C4-2B (cell line): ENCODE data around the gene WWP2.

Source experiments
- H3K27ac ChIP-seq: fragments of 450-650 bp; 2 replicates; pipeline ENCODE4 v1.5.1; 2017
- ZFX ChIP-seq: fragments of 450-650 bp; IDR thresholded peaks from 2 replicates; pipeline ENCODE4 v1.6.1; 2017
- TF ChIP-seq, protein P1 (sequence below): fragments of 450-650 bp; conservative IDR thresholded peaks from 2 replicates; pipeline ENCODE4 v1.5.1; 2017; ENCODE audit warnings: mild to moderate bottlenecking

Gene WWP2

DNA sequence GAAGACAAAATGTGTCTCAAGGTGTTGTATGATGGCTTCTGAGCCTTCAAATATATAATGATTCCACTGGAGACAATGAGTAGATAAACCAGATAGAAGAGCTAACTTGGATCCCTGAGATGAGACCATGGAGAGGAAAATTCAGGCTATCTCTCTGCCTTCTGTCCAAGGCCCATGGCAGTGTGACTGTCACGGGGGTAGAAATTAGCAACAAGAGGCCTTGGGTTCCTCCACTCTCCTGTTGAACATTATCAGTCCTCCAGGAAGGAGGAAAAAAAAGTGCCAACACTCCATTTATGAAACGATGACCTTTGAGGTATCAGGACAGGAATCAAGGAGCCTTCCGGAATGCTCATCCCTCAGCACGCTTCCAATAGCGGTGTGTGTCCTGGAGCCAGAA, 75.2 kb downstream of the WWP2 start:
- H3K27ac ChIP-seq: no peak overlapping the region
- no peak for TF ChIP-seq ZFX
- TF ChIP-seq, protein P1, sequence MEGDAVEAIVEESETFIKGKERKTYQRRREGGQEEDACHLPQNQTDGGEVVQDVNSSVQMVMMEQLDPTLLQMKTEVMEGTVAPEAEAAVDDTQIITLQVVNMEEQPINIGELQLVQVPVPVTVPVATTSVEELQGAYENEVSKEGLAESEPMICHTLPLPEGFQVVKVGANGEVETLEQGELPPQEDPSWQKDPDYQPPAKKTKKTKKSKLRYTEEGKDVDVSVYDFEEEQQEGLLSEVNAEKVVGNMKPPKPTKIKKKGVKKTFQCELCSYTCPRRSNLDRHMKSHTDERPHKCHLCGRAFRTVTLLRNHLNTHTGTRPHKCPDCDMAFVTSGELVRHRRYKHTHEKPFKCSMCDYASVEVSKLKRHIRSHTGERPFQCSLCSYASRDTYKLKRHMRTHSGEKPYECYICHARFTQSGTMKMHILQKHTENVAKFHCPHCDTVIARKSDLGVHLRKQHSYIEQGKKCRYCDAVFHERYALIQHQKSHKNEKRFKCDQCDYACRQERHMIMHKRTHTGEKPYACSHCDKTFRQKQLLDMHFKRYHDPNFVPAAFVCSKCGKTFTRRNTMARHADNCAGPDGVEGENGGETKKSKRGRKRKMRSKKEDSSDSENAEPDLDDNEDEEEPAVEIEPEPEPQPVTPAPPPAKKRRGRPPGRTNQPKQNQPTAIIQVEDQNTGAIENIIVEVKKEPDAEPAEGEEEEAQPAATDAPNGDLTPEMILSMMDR: no peak

DNA sequence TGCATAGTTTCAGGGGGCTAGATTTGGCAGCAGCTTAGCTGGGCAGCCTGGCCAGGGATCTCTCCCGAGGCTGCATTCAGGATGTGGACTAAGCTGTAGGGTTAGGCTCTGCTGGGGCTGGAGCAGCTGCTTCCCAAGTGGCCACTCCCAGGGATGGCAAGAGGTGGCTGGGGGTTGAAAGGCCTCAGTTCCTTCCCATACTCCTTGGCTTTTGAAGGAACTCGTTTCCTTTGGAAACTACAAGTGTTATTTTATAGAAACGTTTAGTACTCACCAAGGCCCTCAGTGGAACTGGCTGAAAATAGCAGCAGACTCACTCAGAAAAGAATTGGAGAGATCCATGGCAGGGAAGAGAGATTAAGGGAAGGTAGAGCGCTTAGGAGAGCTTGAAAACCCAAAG, 76.4 kb downstream of the WWP2 start:
- no peak overlapping the region for H3K27ac ChIP-seq
- no peak for TF ChIP-seq ZFX
- TF ChIP-seq, protein P1: no peak

DNA sequence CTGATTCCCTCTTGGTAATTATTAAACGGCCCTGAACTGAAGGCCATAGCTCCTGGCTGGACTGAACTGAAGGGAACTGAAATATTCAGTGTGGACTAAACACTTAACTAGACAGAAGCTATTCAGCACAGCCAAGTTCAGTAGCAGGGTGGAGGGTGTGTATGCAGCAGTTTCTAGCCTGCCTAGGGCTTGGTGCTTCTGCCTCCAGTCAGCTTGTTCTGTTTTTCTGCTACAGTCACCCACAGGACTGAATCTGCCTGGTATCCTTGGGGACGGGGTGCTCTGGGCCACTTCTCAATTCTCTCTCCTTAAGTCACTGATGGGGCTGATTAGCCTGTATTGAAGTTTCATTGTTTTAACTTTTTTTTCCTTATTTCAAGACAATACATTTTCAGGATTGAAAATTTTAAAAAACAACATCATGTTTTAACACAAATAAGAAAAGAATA, 77.1 kb downstream of the WWP2 start:
- TF ChIP-seq, protein P1: no peak
- no peak for TF ChIP-seq ZFX
- H3K27ac ChIP-seq: no peak overlapping the region

DNA sequence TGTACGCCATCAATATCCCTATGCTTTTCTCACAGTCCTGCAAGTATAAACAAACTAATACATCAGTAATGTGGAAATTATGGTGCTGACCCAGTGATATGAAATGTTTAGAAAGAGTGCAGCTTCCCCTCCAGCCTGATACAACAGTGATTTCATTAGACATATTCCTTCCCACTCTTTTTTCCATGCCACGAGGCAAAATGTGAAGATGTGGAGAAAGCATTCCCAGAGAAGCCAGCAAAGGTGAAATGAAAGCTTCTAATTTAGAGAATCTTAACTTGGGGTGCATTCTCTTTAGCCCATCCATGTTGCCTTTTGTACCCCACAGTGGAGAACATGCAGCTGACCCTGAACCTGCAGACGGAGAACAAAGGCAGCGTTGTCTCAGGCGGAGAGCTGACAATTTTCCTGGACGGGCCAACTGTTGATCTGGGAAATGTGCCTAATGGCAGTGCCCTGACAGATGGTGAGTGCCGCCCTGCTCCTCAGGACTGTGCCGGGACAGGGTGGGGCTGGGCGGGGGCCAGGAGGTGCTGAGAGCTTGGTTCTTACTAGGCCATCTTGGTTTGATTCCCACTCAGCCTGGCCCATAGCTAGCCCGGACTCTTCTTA, 77.8 kb downstream of the WWP2 start:
- TF ChIP-seq, protein P1: no peak
- no peak for TF ChIP-seq ZFX
- no peak overlapping the region for H3K27ac ChIP-seq

DNA sequence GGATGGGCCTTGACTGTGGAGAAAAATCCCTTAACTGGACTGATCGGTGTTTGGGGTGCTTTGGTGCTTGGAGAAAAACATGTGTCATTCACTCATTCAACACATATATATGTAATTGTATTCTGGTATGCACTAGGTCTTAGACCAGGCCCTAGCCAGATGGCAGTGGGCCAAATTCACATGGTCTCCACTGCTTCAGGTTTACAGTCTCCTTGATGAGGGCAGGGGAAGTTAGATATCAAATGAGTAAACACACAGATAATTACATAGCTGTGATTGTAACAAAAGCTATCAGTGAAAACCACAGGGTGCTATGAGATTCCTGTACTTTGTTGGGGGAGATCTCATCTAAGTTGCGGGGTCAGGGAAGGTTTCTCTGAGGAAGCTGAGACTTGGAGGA, 78.8 kb downstream of the WWP2 start:
- TF ChIP-seq, protein P1: no peak
- no peak for TF ChIP-seq ZFX

DNA sequence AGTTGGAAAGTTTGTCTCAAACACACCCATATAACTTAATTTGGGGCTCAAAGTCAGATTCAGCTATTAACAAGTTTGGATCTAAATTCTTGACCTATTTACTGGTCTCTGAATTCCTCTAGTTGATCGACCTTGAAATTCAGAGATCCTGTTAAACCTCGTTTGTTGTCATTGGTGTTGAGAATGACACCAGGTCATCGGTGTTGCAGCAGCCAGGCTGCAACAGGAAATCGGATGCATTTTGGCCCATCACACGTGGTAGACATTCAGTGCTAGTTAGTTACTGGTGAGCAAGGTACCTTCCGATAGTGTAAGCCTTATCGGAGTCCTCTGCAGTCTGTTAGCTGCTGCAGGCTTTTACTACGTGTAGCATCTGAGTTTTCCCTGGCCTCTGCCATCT, 82.3 kb downstream of the WWP2 start:
- no peak overlapping the region for H3K27ac ChIP-seq
- no peak for TF ChIP-seq ZFX
- TF ChIP-seq, protein P1: no peak

More for the DNA sequence above, 78.8 kb downstream of the WWP2 start:
- H3K27ac ChIP-seq: no peak overlapping the region

DNA sequence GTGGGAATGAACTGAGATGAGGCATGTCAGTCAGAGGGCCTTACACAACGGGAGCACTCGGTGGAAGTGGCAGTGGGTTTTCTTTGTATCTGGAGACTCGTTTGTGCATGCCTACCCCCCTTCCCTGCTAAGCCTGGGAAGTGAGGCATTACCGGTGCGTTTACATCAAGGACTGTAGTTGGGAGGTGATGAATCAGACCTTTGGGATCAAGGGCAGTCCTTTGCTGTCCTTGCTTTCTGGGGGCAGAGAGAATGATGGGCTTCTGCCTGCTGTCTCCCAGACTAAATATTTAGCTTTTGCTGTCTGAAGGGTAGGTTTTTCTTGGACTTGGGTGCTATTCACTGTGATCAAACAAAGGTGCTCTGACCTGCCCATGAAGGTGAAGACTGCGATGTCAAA, 83.0 kb downstream of the WWP2 start:
- no peak overlapping the region for H3K27ac ChIP-seq
- no peak for TF ChIP-seq ZFX
- TF ChIP-seq, protein P1: no peak
